ENCODE data around the gene FAM227B.
"Not testable (repeated sequence)": the region's sequence is repeated elsewhere in the genome, so short reads cannot be mapped to it uniquely, and the experiment has no call there.

The FAM227B gene

DNA sequence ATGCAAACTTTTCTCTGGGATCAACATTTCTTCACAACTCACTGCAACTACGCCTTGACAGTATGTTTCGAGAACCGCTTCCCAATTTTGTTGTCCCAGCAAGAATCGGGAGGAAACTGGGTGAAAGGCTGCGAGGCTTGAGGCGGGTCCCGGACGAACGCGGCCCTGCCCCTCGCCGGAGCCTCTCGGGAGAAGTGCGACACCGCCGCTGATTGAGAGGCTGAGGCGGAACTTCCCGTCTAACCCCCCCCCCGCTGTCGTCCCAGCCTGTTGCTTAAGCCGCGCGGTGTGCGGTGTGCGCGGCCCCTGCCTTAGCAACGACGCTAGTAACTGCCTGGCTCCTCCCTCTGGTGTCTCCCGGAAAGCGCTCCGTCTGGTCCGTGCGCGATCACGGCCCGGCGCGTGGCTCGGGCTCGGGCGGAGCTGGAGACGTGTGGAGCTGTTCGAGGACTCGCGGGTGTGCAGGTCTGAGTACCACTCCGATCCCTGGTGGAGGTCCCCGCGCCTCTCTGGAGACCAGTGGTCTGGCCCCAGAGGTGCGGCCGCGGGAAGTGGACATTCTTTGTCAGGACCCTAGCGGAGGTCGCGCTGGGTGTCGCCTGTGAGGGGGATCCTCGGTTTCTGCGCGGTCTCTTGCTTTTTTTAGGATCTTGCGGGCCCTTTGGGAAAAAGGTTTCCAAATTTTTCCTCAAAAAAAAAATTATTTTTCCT lies at the start of gene FAM227B, which contains the start of gene DTWD1:
Gene FAM227B (minus strand): TSS at position 161 of the 711 bp plus-strand sequence. CDS start 5,647 bp downstream, outside the sequence.
Gene DTWD1 (plus strand): TSS at position 391 of the 711 bp plus-strand sequence. CDS start 4,120 bp downstream, outside the sequence.
- peak; percentile 84 to 87 for DNase-seq

DNA sequence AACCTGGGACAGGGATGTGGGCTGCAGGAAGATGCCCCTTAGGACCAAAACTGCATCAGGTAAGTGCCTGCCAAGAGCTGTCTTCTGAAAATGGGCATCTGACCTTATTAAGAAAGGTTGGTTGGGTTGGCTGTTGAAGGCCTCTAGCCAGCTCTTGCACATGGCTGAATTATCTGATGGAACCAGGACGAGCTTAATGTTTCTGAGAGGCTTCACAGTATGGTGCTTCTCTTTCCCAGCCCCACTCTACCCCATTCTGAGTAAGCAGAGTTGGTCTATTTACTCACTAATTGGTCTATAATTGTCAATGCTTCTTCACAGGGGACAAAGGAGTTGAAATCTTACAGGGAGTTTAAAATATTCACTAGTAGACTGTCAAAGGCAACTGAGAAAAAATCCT lies 48.7 kb upstream of the FAM227B start:
- DNase-seq, result no peak

GRCh38 chr15:49666486-49666885 lies 45.9 kb upstream of the FAM227B start:
- not testable (repeated sequence) for DNase-seq

DNA sequence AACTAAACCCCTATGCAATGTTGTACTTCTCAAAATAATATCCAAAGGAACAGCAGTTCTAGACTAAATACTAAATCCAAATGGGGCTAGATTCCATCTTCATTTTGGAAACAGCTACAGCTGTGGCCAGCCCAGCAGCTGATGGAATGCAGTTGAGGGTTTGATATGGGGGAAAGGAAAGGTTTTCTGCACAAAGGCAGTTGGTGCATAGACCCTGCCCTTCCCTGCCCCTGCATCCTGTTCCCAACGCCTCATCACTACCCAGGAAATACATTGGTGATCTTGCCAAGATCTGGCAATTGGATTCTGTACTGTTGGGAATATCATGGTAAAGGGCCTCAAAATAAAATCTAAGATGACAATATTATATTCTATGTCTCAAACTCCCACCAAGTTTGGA lies 44.1 kb upstream of the FAM227B start:
- no peak for DNase-seq

GRCh38 chr15:49656734-49657133 lies 36.1 kb upstream of the FAM227B start:
- no peak for DNase-seq

DNA sequence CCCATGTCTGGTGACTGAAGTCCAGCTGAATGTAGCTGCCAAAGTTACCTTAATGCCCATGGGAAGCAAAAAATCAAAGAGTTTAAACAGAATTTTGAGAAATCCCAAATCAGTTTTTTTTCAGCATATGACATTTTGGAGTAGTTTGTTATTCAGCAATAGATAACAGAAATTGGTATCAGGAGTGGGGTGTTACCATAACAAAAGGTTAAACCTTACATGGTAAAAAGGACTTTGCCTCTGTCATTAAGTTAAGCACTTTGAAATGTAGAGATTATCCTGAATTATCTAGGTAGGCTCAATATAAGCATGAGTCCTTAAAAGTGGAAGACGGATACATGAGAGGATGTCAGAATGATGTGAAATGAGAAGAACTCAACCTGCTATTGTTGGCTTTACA lies 32.3 kb upstream of the FAM227B start:
- no peak for DNase-seq

DNA sequence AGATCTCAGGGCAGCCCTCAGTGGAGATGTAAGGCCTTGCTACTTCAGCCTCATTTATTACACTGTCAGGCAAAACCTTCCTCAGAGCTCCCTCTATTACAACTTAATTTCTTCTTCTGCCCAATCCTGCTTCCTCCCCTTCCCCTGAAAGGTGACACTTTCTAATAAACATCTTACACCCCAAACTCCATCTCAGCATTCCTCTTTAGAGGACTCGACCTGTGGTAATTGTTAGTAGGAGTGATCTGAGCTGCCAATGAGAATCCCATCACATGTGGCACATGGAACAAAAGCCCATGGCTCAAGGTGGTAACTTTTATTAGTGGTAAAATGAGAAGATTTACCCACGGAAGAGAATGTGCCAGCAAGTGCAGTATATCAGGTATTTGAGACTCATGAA lies 30.1 kb upstream of the FAM227B start:
- no peak for DNase-seq

GRCh38 chr15:49649987-49650386 lies 29.4 kb upstream of the FAM227B start:
- no peak for DNase-seq

DNA sequence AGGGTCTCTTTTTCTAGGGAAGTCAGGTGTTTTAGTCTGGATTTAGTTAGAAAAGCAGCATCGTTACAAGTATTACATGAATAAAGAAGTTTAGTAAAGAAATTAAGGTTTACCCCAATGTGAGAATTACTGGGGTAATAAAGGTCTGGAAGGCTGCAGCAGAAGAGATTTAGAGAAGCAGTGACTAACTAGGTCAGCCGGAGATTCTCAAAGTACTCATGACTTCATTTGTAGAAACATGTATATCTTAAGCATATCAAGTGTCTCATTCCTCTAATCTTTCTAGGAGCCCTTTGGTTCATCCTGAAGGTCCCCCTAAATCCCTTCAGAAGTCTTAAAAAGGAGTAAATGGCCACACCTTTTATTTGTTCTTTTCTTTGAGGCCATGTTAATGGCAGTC lies 26.3 kb upstream of the FAM227B start:
- no peak for DNase-seq

DNA sequence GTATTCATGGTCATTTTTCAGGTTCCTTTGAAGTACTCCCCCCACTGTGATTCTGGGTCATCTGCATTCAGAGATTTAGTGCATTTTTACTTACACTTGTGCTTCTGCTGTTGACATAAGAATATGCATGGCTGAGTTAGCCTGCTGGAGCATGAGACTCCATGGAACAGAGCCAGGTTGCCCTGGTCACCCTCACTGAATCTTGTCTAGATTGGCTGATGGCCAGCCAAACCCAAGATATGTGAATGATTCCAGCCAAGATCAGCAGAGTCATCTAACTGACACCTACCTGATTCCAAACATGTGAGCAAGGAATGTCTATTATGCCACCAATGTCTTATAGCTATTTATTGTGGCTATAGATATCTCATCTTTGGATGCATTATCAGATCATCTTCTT lies 25.3 kb upstream of the FAM227B start:
- DNase-seq, result no peak

DNA sequence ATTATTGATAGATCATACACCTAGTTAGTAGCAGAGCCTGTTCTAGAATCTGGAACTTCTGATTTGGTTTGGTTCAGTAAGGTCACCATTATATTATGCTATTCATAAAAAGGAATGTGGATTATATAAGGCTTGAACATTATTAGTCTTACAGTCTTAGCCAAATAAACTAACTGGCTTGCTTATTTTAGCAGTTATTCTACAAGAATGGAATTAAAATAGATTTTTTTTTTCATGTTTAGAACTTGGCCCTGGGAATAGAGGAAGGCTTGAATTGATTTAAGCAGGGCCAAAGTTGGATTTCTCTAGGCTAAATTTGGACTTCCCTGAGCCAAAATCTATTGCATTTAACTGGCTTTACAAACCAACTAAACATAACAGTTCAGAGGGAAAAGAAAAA lies 24.7 kb upstream of the FAM227B start:
- no peak for DNase-seq

DNA sequence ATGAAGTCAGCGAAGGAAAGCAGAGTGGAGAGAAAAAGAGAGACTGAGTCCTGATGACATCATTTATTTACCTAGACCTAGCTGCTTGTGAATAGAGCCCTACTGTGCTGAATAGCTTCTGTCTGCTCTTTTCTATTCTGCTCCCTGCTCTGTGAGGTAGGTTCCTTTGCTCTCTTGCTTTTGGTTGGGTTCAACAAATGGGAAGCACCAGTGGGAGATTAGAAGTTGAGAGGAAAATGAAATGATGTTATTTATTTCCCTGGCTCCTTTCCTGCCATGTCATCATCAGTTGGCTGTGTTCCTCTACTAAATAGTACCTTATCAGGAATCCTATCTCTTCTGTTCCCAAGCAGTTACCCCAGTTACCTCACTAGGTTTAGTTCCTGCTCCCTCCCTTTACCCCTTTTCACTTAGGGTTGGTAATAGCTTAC lies 23.8 kb upstream of the FAM227B start:
- no peak for DNase-seq

DNA sequence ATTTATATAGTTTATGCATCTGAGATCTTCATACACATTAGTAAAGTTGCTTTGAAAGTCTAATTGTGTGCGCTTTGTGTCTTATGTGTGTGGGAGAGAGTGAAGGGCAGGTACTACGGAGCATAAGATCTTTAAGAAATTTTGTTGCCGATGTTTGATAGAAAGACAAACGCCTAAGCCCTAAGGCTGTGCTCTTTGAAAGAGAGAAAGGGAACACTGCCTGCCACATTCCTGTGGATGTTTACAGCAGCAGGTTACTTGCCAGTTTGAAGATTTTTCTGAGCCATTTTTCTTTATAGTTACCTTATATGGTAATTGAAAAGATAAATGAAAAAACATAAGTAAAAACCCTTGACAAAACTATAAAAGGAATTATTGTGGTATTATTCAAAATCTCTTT lies 17.2 kb upstream of the FAM227B start:
- DNase-seq, result no peak

- no peak for DNase-seq
These were observed 7.8 kb upstream of the FAM227B start for GRCh38 chr15:49628379-49628778.

DNA sequence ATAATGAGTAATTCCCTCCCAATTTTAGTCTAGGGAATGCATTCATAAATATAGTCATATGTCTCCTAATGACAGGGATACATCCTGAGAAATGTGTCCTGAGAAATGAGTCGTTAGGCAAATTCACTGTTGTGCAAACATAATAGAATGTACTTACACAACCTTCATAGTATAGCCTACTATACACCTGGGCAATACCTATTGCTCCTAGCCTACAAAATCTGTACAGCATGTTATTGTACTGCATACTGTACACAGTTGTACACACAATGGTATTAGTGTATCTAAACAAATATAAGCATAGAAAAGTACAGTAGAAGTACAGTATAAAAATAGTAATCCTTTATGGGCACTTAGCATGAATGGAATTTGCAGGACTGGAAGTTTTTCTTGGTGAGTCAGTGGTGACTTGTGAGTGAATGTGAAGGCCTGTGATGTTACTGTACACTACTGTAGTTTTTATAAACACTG lies 6.8 kb upstream of the FAM227B start:
- no peak for DNase-seq

DNA sequence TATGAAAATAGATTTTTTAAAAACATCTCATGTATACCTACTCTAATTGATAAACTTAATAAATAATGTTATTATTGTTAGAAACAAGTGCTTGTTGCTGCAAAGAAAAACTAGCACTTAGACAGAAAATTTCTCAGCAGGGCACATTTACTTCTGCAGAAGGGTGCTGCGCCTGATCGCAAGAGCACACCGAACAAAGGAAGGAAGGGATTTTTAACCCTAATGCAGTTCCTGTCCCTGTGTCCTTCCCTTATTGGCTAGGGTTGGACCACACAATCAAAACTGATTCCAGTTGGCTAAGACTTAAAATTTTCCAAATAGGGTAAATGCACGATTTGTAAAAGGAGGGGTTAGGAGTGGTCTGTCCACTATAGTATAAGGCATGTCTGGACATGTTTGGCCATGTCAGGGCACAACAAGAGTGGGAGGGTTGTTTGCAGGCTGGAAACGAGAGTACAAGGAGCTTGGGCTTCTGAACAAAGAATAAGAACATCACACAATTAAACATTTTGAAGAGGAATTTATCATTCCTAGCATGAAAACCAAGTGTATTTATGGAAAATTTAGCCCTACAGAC lies 4.9 kb upstream of the FAM227B start:
- DNase-seq, result no peak

DNA sequence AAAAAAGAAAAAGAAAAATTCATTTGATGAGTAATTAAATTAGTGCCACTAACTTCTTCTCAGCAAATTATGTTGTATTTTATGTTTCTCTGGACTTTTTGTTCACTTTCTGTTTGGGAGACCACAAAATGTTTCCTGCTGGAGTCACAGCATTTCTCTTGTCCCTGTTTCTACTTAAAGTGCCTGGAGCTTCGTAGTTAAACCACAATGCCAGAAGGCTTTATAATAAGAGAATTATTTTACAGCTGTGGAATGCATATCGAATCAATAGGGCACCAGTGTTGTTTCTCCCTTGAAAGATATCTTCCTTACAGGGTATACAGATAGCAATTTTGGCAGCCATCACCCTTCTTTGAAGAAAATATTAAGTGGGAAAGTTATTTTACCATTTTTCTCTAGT lies 3.4 kb upstream of the FAM227B start:
- DNase-seq, result no peak

- DNase-seq, result no peak
These were observed 1.9 kb upstream of the FAM227B start for GRCh38 chr15:49622561-49622960.

GRCh38 chr15:49621887-49622286 lies 1.3 kb upstream of the FAM227B start:
- no peak for DNase-seq

- DNase-seq, result no peak
These were observed 788 bp upstream of the FAM227B start for GRCh38 chr15:49621401-49621811.

DNA sequence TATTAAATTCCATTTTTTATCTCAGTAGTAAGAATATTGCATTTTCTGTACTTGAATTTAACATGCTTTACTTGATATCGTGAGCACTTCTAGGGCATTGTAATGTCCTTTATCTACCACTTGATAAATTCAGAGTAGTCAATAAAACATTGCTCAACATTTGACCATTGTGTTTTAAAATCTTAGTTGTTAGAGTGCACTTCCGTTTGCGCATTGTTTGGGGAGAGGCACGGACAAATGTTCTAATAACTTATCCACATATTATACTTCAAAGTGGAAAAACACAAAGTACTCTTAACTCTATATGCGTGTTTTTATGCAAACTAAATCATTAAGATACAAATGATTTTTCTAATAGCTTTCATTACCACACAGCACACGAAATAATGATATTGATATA lies 419 bp downstream of the FAM227B start:
- no peak for DNase-seq

- DNase-seq, result no peak
These were observed 1.4 kb downstream of the FAM227B start for GRCh38 chr15:49619226-49619625.

GRCh38 chr15:49612240-49612639 lies 8.4 kb downstream of the FAM227B start:
- not testable (repeated sequence) for DNase-seq

- no peak for DNase-seq
These were observed 10.3 kb downstream of the FAM227B start for GRCh38 chr15:49610157-49610918.

Measured in stimulated activated CD4-positive, alpha-beta T cell treated with anti-CD3 and anti-CD28 coated beads, Interleukin-2, amount 100 ng/mL, for 48 hours (primary cell).